ENCODE results near the gene AKT1.

GRCh38 chr14:104816616-104816884 is 21.0 kb upstream of the AKT1 start:
- TF ChIP-seq CTCF (IDR thresholded peaks at IDR 0.05) (no peak), POLR2A (IDR thresholded peaks at IDR 0.05) (no peak)
